Lung (tissue), 12 donors: ENCODE measurements around the gene SLC25A29. TPM values are rescaled to one million over a fixed set of nuclear protein-coding genes. Genes with fewer than 3 reads are reported as not detected.

ENCODE experiments used
- ATAC-seq: fragments of 200-7000 bp; cut with Tn5 transposase; one replicate; pipeline ENCODE4 v1.9.1; 2020; ENCODE audit warnings: moderate number of reproducible peaks; ENCODE audit not compliant: insufficient read depth, low FRiP score
- DNase-seq, 3 donors: peaks; one replicate each; pipeline ENCODE4 v3.0.0-alpha.2; 2013 to 2017
- H3K27ac ChIP-seq, 2 donors: one replicate each; pipeline ENCODE4 v1.5.1; 2013; ENCODE audit warnings: mild to moderate bottlenecking in 2 of 2, moderate library complexity in 2 of 2, control low read depth in 1 of 2, inconsistent platforms in 1 of 2, low read depth in 1 of 2, low read length in 1 of 2
- H3K27me3 ChIP-seq, 3 donors: one replicate each; pipeline ENCODE4 v1.5.1; 2013; ENCODE audit warnings: low read length in 2 of 3; ENCODE audit not compliant: control insufficient read depth in 3 of 3, insufficient read depth in 3 of 3
- H3K36me3 ChIP-seq, 4 donors: one replicate each; pipeline ENCODE4 v1.5.1; 2013; ENCODE audit warnings: low read length in 4 of 4, mild to moderate bottlenecking in 1 of 4, moderate library complexity in 1 of 4; ENCODE audit not compliant: control insufficient read depth in 4 of 4, insufficient read depth in 4 of 4
- H3K4me1 ChIP-seq, 5 donors: one replicate each; pipeline ENCODE4 v1.5.1; 2013; ENCODE audit warnings: low read length in 5 of 5, mild to moderate bottlenecking in 2 of 5, moderate library complexity in 1 of 5; ENCODE audit not compliant: control insufficient read depth in 5 of 5, insufficient read depth in 5 of 5
- H3K4me3 ChIP-seq: one replicate; pipeline ENCODE4 v1.5.1; 2013; ENCODE audit warnings: mild to moderate bottlenecking, control low read depth, moderate library complexity
- H3K9ac ChIP-seq, 2 donors: one replicate each; pipeline ENCODE4 v1.5.1; 2013; ENCODE audit warnings: low read length in 2 of 2, control low read depth in 1 of 2; ENCODE audit not compliant: insufficient read depth in 1 of 2
- H3K9me3 ChIP-seq, 4 donors: one replicate each; pipeline ENCODE4 v1.5.1; 2013; ENCODE audit warnings: low read length in 3 of 4, mild to moderate bottlenecking in 1 of 4, moderate library complexity in 1 of 4; ENCODE audit not compliant: control insufficient read depth in 4 of 4, insufficient read depth in 3 of 4
- CTCF ChIP-seq: IDR thresholded peaks from 2 replicates; pipeline ENCODE4 v1.5.1; 2012; ENCODE audit warnings: mild to moderate bottlenecking; ENCODE audit errors: control extremely low read depth, extremely low read depth
- WGBS, 2 donors: extraction: QIAGEN DNeasy Blood & Tissue Kit; methylation state at CpG; one replicate each; pipeline ENCODE4 v1.1.7; 2013; 5-methylcytosine and 5-hydroxymethylcytosine counted together
- polyA plus RNA-seq, 2 donors: library from polyadenylated mRNA; stranded (reverse); fragments of 200-250 nt; gene quantifications; one replicate each; pipeline ENCODE4 v1.2.1, GENCODE V29; 2013
- total RNA-seq, 2 donors: library from RNA; depleted of rRNA in 1 of 2; stranded (reverse); fragments of >200 nt in 1 of 2; gene quantifications; one replicate each; pipeline ENCODE4 v1.2.1, GENCODE V29; 2014 to 2021
- donor health status: control.
- donor health status: control.
- donor health status: Bipolar disorder and iron deficiency.
- donor health status: healthy.
- donor health status: DM: yes; HTN: yes; CAD: no.

Gene SLC25A29
- total and polyA plus RNA-seq, 4 donors, result 34.6 to 91.0 (median 60.5) TPM

GRCh38 chr14:100274250-100274649 lies 32.0 kb downstream of the SLC25A29 start:
- Histone ChIP-seq H3K4me1 (peaks cover 0 to 9% (median 5%) of the 10 kb centered on the region in 5 donors), H3K9ac (no peak overlapping the region), H3K9me3 (no peaks in the 10 kb centered on the region), H3K27me3 (no peaks in the 10 kb centered on the region), H3K27ac (no peak overlapping the region), H3K36me3 (peaks cover 0 to 11% (median 5%) of the 10 kb centered on the region in 4 donors), H3K4me3 (no peak overlapping the region)
- DNase-seq, result no peak
- 97 to 99% methylated on average over 4 of the region's 4 CpGs for WGBS, 2 donors
- ATAC-seq, result no peak
- TF ChIP-seq CTCF, result no peak

- ATAC-seq, result no peak
- peak; percentile 32 for TF ChIP-seq CTCF
- 69 to 85% methylated on average over 10 of the region's 10 CpGs for WGBS, 2 donors
Measured at GRCh38 chr14:100271247-100271939, 34.9 kb downstream of the SLC25A29 start.

GRCh38 chr14:100268591-100269207 lies 37.5 kb downstream of the SLC25A29 start:
- H3K36me3 ChIP-seq, result peaks cover 0 to 11% (median 7%) of the 10 kb centered on the region in 4 donors
- TF ChIP-seq CTCF, result no peak
- 72 to 78% methylated on average over 7 of the region's 7 CpGs for WGBS, 2 donors
- H3K4me1 ChIP-seq, result peaks cover 0 to 14% (median 0%) of the 10 kb centered on the region in 5 donors
- ATAC-seq, result no peak
- H3K4me3 ChIP-seq, result no peak overlapping the region
- no peak overlapping the region for H3K9ac ChIP-seq
- H3K9me3 ChIP-seq, result no peaks in the 10 kb centered on the region
- H3K27me3 ChIP-seq, result no peaks in the 10 kb centered on the region
- DNase-seq, result no peak
- no peak overlapping the region for H3K27ac ChIP-seq

More at GRCh38 chr14:100271247-100271939, 34.9 kb downstream of the SLC25A29 start:
- Histone ChIP-seq H3K27me3 (no peaks in the 10 kb centered on the region), H3K4me1 (peaks cover 0 to 16% (median 0%) of the 10 kb centered on the region in 5 donors), H3K4me3 (no peak overlapping the region), H3K9me3 (no peaks in the 10 kb centered on the region), H3K9ac (no peak overlapping the region), H3K27ac (no peak overlapping the region), H3K36me3 (peaks cover 0 to 11% (median 4%) of the 10 kb centered on the region in 4 donors)
- DNase-seq, result peak in 2 of 3 donors; percentile 44 to 68
